ENCODE results near the gene MFSD1.

- TF ChIP-seq CTCF (IDR thresholded peaks at IDR 0.05) (no peak), POLR2AphosphoS5 (IDR thresholded peaks at IDR 0.05) (no peak), EP300 (IDR thresholded peaks at IDR 0.05) (no peak), POLR2A (IDR thresholded peaks at IDR 0.05) (no peak)
Observed at GRCh38 chr3:158777161-158777873, 24.5 kb upstream of the MFSD1 start.
